HT-29 (cell line): ENCODE measurements around the gene FSHR. TPM values are rescaled to one million over a fixed set of nuclear protein-coding genes. Genes with fewer than 3 reads are reported as not detected.

Experiments
- small RNA-seq: library from RNA; depleted of rRNA; stranded (forward); fragments of <200 nt; gene quantifications from one replicate; pipeline ENCODE3, GENCODE V24; 2014
- total RNA-seq: library from RNA; depleted of rRNA; stranded (reverse); fragments of >200 nt; shearing (Covaris generic); gene quantifications from 2 replicates; pipeline ENCODE4 v1.2.3, GENCODE V29; 2014

The FSHR gene
- total RNA-seq, 1 experiment from 2014 or later = not detected

Small RNA genes within 50 kb of the gene (small RNA-seq; reads per million reads assigned to genes)
- not detected for gene MIR548BA
